NCI-H1092 treated with DMSO at 0.1 percent for 48 hours (cell line): ENCODE data around the gene PIPOX.

Experiments used
- DNase-seq: peaks from one replicate; lab custom pipeline; 2025; lab: John Stamatoyannopoulos, UW

PIPOX gene

DNA sequence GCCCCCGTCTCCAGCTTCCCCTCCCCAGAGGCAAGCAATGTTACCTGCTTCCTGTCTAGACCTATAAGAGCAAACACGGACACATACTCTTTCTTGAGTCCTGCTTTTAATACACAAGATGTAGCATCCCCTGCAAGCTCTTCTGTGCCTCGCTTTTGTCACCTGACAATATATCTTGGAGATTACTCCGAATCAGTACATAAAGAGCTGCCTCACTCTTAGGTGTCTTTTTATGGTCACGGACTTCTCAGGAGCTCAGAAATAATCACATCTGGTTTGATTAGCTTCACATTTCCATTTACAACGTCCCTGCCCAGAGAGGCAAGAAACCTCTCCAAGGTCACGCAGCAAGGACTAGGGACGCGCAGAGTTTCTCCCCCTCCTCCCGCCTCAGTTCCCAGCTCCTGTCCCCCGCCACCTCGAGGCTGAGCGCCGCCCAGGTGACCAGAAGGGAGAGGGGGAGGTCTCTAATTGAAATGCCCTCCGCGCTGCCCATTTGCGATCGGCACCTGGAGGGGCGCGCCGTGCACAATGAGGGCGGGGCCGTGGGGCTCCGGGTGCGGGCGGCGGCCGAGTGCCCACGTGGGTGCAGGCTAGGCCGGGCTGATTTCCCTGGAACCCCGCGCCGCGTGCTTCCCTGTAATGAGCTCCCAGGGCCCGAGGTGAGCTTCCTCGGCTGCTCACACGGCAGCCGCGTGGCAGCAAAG is 23.3 kb upstream of the PIPOX start:
- DNase-seq: no peak

DNA sequence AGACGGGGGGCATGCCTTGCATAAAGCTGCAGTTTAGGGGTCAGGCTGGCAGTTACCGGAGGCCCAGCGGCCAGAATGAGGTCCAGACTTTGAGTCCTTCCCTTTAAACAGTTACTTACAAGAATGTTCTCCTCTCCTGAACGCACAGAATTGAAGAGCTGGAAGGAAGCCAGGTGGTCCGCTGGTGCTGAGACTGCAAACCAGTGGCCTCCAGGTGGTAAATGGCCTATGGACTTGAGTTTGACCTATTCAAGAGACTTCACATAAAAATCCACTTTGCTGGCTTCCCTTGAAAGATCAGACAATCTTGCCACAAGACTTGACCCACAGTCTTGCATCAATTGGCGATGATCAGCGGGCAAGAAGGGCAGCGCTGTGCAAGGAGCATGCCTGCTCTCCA is 22.4 kb upstream of the PIPOX start:
- DNase-seq: no peak

DNA sequence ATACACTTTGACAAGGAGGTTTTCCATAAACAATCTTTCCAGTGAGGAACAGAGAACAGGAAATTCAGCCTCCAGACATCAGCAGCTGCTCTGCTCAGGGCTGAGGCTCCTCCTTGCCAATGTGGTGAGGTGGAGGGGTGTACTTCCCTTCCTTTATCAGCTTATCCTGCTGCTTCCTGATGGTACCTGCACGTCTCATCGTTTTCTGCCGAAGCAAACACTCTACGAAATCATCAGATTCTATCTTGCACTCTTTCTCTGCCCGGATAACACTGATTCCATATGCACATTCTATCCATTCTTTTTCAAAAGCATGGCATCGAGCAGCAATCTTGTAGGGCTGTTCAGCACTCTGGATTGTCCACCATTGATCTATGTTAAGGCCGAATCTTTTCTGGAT is 21.7 kb upstream of the PIPOX start:
- no peak for DNase-seq

DNA sequence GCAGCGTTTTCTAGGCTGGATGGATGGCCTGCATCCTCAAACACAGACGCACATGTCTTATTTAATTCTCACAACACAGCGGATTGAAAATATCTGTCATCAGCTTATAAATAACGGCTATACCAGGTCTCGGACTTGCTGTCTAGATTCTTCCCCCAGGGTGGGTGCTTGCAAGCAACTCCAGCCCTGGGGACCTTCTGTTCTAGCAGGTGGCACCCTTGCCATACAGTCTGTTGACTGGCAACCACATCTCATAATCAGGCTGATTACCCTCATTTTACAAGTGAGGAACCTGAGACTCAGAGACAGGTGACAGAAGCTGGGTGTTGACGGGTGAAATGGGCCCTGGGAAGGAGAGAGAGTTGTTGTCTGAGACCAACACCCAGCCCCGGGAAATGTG is 20.9 kb upstream of the PIPOX start:
- DNase-seq: no peak

DNA sequence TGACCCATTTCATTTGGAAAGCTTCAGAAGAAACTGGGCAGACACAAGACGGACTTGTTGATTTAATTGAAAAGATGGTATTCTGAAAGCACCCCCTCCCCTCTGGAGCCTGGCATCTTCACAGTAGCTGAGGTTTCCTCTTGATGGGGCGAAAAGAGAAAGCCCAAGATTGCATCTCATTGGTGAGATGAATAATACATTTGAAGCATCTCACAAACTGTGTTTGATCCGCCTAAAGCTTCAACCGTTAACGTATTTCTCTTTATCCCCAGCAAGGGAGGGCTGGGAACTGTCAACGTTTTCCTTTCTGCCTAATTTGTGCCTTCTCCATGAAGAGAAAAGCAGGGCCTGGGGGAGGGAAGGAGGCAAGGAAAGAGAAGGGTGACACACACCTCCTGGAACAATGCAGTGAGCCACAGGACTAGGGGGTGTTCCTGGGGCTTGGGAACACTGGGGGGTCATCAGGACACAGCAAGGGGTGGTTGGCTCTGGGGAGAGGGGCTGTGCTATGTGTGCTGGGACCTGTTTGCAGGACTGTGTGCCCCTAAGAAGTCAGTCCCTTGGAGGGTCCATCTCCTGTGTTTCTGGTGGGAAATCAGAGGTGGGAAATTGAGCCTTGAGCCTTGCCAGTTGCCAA is 18.5 kb upstream of the PIPOX start:
- DNase-seq: no peak

DNA sequence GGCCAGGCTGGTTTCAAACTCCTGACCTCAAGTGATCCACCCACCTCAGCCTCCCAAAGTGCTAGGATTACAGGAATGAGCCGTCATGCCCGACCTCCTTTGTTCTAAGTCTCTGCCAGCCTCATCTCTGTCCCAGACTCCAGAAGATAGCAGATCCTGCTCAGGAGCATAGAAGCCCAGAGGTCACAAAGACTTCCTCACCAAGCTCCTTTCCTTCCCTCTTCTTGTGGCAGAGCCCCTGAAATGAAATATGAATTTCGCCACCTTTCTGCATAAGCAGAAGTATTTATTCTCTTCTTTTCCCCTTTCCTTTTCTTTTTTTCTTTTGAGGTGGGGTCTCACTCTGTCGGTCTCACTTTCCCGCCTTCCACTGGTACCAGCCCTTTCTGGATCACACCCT is 11.5 kb upstream of the PIPOX start:
- no peak for DNase-seq

DNA sequence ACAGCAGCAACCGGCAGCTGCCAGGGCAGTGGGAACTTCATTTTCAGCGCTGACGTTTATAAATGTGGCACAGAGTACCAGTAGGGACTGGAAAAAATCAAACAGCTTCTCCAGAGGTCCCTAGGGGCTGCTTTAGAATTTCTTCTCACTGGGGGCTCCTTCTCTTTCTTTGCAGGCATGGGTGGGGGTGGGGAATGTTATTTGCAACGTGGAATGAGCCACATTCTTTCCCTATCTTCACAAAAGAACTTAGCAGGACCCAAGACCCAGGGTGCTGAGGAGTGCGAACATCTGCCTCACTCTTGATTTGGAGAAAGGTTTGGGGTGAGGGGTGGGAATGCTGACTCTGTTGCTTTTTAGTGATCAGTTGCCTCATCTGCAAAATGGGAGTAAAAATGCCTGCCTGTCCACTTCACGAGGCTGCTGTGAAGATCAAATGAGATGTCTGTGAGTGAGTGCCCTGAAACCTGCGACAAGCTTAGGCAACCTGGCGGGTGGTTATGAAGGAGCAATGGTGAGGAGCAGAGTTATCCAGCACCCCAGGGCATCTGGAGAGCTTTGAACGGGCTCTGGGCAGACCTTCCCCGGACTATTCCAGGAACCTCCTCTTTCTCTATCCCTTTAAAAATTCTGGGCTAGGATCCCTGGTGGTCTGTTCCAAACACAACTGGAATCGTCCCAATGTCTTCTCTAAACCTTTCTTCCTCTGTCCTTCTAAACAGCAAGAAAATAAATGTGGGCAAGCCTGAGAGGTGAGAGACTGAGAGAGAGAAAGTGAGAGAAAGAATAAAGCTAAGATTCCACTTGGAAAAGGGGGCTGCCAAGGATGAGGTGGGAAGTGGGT is 10.7 kb upstream of the PIPOX start:
- no peak for DNase-seq

DNA sequence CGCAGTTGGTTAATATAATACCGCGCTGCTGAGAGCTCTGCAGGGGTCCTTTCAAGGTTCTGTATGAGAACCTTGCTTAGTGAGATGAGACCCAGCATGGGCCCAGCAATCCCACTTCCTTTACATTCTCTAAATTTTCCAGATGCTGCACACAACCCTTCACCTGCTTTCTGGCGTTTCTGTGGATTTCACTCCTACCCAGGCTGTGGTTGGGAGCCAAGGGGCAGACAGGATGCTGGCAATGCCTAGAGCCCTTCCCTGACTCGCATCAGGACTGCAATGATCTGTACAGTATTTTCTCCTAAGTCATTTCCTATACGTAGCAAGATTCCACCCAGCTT is 10.1 kb upstream of the PIPOX start:
- DNase-seq: no peak

DNA sequence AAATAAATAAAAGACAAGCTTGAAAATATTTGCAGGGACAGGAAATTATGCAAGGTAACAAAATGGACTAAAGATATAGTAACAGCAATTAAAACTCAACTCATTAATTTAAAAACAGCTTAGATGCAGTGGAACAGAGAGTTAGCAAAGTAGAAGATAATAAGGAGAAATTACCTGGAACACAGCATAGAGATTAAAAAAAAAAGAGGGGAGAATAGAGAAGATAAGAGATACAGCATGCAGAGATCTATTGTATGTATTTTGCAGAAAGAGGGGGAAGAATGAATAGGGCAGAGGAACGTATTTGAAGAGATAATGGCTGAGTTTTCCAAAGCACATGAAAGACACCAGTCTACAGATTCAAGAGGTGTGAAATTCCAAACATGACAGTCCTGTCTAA is 8.4 kb upstream of the PIPOX start:
- no peak for DNase-seq

DNA sequence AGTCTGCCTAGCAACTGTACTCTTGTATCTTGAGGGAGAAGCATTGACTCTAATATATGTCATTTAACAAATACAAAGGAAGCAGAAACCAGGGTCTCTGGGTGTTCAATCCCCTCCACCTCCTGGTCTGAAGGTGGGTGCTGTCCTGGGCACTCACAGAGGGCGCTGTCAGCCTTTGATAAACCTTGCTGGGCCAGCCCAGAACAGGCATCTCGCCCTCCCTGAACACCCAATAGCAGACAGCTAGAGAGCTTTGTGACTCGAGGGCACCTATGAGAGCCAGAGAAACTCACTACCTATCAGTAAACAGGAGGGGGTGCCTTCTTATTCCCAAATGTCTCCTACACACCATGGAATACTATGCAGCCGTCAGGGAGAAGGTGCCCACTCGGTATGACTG is 6.4 kb upstream of the PIPOX start:
- no peak for DNase-seq

DNA sequence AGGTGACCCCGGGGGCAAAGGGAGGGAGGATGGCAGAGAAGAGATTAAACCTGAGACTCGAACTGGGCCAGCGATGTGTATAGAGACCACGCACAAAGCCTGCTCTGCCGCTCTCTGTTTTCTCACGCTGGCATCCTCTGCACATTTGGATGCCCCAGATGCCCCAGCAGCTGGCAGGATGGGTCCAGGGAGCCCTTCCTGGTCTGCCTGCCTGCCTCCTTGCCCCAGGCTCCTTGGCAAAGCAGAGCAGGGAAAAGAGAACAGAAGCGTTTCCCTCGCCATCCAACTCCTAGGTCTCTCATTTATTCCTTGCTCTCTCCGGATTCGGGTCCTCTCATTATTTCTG is 5.2 kb upstream of the PIPOX start:
- DNase-seq: no peak

DNA sequence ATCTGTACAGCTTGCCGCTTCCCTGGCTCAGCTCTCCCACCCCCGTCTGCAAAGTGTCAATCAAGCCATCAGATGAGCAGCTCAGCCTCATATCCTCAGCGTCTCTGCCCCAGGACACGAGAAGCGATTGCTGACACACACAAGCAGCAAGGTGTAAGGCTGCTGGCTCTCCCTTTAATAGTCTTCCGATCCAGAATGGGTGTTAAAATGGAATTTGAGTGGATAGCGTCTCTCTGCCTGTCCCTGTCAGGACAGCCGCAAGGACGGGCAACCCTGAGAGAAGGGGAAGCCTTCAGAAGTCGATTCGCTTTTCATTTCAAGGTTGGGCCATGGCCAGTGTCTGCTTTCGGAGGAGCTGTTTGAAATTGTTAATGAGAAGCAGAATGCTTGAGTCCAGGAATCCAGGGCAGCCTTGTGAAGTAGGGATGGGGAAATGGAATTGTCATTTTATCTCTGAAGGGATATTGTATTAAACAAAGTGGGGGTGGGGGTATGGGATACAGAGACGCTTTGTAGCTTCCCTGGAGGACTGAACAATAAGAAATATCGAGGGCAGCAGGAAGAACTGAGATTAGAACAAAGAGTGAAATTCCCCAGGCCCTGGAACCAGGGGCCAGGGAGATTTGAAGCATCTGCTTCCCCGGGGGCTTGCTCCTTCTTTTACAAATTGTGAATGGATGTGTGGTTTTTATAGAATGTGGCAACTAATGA is 4.7 kb upstream of the PIPOX start:
- DNase-seq: no peak

DNA sequence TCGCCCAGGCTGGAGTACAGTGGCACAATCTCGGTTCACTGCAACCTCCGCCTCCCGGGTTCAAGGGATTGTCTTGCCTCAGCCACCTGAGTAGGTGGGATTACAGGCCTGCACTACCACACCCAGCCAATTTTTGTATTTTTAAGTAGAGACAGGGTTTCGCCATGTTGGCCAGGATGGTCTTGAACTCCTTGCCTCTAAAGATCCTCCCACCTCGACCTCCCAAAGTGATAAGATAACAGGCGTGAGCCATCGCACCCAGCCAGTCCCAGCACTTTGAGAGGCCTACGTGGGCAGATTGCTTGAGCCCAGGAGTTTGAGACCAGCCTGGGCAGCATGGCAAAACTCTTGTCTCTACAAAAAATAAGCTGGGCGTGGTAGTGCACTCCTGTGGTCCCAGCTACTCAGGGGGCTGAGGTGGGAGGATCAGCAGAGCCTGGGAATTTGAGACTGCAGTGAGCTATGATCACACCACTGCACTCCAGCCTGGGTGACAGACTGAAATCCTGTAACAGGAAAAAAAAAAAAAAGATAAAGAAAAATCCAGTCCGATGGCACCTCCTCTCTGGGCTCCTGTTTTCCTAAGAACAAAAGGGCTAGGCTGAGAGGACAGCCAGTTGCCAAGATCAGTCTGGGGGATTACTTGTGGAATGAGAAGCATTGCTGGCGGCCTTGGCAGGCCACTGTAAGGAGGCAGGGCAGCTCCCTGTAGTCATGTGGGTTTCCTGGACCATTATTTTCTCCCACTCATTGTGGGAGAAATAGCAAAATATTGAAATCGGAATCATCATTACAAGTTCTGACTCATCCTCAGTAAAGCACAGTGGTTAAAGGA is 3.0 kb upstream of the PIPOX start:
- DNase-seq: no peak

DNA sequence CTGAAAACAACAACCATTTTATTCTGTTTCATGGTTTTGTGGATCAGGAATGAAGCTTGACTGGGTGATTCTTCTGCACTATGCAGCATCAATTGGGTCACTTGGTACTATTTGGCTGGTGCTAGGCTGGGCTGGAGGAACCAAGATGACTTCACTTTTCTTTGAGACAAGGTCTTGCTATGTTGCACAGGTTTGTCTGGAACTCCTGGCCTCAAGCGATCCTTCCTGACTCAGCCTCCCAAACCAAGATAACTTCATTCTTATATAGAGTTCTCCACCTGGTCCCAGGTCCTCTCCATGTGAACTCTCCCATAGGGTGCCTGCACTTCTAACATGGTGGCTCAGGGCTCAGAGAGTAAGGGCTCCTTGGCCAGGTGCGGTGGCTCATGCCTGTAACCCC is 1.9 kb upstream of the PIPOX start:
- no peak for DNase-seq

DNA sequence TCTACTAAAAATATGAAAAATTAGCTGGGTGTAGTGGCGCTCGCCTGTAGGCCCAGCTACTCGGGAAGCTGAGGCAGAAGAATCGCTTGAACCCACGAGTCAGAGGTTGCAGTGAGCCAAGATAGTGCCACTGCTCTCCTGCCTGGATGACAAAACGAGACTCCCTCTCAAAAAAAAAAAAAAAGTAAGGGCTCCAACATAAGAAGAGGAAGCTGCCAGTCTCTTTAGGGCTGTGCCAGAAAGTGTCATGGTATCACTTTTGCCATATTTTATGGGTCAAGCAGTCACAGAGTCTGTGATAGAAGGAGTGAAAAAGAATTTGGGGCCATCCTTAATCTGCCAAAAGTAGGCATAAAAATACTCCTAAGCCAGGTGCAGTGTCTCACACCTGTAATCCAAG is 1.4 kb upstream of the PIPOX start:
- no peak for DNase-seq

DNA sequence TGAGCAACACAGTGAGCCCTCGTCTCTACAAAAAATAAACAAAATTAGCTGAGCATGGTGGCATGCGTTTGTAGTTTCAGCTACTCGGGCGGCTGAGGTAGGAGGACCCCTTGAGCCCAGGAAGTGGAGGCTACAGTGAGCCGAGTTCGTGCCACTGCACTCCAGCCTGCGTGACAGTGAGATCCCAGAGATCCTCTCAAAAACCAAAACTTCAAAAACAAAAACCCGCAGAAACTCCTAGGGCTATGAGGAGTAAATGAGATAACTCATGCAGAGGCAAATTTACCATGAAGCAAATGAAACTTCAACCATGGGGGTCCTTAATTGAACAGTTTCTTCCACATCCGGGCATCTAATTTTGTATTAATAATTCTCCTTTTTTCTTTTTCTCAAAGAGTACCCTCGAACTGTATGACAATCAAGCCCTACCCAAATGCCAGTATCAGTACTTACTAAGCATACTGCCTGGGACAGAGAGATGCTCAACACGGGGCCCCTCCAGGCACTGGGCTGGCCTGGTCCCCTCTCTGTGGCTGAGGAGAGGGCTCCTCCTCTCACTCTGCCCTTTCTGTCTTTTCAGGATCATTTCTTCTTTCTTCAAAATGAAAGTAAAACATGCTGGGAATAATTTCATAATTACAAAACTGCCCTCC is 789 bp upstream of the PIPOX start:
- DNase-seq: no peak

DNA sequence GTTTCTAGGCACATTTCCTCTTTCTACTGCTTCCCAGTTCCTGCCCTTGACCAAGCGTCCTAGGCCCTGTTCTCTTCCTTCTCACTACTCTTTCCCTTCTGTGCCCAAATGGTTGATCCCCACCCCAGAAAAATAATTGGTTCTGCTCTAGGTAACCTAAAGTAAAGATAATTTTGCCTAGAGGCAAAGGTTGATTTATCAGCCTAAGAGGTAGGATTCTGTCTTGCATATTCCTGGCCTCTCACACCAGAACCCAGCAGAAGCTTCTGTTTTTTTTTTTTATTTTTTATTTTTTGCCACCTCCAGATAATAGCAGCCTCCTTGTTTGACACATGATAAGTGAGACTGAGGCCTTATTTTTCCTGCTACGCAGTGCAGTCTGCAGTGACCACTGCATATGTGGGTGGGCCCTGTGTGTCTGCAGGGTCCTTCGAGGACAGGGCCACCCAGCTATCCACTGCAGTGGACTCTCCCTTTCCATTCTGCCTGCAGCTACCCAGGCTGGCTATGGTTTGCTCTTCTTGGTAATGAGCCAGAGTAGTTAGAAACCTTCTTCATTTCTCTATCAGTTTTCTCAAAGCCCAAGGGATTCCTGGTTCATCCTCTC is 701 bp downstream of the PIPOX start:
- no peak for DNase-seq

DNA sequence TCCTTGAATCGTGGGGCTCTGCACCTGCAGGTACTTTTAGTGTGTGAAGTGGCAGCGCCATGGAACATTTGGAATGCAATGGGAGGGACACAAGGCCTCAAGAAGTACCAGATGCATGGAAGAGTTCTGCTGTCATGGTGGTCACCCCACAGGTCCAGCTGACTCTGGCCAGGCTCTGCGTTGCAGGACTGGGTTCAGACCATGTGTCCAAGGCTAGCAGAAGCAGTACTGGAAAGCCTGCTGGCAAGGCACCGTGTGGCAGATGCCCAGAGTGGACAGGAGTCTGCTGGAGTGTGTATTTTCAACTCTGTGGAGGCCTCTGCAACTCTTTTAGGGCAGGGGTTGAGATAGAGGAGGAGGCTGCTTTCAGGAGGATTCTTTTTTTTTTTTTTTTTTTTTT is 2.1 kb downstream of the PIPOX start:
- no peak for DNase-seq

DNA sequence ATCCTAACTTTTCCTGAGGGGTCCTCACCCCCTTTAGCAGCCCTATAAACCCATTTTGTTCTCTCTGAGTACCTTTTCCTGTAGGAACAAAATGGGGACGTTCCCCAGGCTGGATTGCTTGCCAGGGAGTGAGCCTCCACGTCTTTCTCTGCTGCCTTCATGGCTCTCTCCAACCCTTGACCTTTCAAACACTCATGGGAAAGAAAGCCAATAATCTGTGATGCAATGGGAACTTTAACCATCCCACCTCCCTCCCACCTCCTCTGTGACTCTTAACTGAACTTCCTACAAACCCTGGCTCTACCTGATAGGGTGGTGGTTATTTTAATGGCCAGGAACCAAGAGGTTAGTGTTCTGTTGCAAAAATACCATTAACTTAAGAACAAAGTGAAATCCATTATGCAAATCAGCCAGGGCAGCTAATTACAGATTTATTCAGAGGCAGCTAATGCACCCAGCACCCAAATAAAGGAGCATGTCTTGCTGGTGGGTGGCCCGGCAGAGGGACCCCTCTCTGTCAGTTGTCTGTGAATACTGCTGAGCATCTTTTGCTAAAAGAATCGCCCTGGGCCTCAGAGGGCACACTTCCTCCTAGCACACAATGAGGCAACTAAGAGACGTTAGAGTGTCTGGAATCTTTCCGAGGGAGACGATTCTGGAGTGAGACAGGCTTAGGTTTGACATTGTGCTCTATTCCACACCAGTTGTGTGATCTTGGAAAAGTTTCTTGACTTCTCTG is 3.0 kb downstream of the PIPOX start:
- DNase-seq: no peak

DNA sequence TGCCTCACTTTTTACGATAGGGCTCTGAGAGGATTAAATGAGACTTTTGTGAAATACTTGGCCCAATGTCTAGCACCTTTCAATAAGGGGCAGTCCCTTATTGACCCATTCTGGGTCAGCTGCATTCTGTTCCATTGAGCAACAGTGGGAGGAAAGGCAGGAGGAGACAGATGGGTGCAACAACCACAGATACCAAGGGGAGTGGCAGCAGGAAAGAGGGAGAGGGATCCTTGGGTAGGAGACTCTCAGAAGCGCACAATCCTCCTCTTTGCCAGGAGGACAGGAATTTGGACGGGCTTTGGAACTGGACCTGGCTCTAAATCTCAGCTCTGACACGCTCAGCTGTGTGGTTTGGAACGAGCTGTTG is 3.5 kb downstream of the PIPOX start:
- no peak for DNase-seq
